ENCODE results near the gene HINFP. TPM values are rescaled to one million over a fixed set of nuclear protein-coding genes. Genes with fewer than 3 reads are reported as not detected.
"Not testable (repeated sequence)": the region's sequence is repeated elsewhere in the genome, so short reads cannot be mapped to it uniquely, and the experiment has no call there.

Gene HINFP
- total RNA-seq, 1 donor from 2014 or later, result 17.3 TPM

- no peak for DNase-seq (ENCODE audit: extremely low read depth, low read depth, low spot score)
Observed at GRCh38 chr11:119155733-119156492, 34.5 kb downstream of the HINFP start.

GRCh38 chr11:119156496-119156895, 35.1 kb downstream of the HINFP start:
- no peak for DNase-seq (ENCODE audit: extremely low read depth, low read depth, low spot score)

- no peak for DNase-seq (ENCODE audit: extremely low read depth, low read depth, low spot score)
Observed at GRCh38 chr11:119157063-119157462, 35.7 kb downstream of the HINFP start.

- DNase-seq (ENCODE audit: extremely low read depth, low read depth, low spot score), result no peak
Observed at GRCh38 chr11:119158467-119158866, 37.1 kb downstream of the HINFP start.

- DNase-seq (ENCODE audit: extremely low read depth, low read depth, low spot score), result no peak
Observed at GRCh38 chr11:119160151-119160550, 38.8 kb downstream of the HINFP start.

- DNase-seq (ENCODE audit: extremely low read depth, low read depth, low spot score), result no peak
Observed at GRCh38 chr11:119161871-119162270, 40.5 kb downstream of the HINFP start.

GRCh38 chr11:119166368-119167076, 45.1 kb downstream of the HINFP start:
- DNase-seq (ENCODE audit: extremely low read depth, low read depth, low spot score), result no peak

- not testable (repeated sequence) for DNase-seq (ENCODE audit: extremely low read depth, low read depth, low spot score)
Observed at GRCh38 chr11:119167077-119167458, 45.7 kb downstream of the HINFP start.

- no peak for DNase-seq (ENCODE audit: extremely low read depth, low read depth, low spot score)
Observed at GRCh38 chr11:119167933-119168332, 46.6 kb downstream of the HINFP start.

- DNase-seq (ENCODE audit: extremely low read depth, low read depth, low spot score), result no peak
Observed at GRCh38 chr11:119168471-119169281, 47.3 kb downstream of the HINFP start, which contains the start of gene NLRX1. TSS of gene NLRX1 (plus strand) at chr11:119168725. CDS start at chr11:119171404, 2,679 bp downstream.

GRCh38 chr11:119169282-119169719, 47.9 kb downstream of the HINFP start:
- DNase-seq (ENCODE audit: extremely low read depth, low read depth, low spot score), result no peak

GRCh38 chr11:119172513-119172912, 51.1 kb downstream of the HINFP start:
- DNase-seq (ENCODE audit: extremely low read depth, low read depth, low spot score), result no peak

GRCh38 chr11:119173453-119173852, 52.1 kb downstream of the HINFP start:
- DNase-seq (ENCODE audit: extremely low read depth, low read depth, low spot score), result no peak

GRCh38 chr11:119175493-119176077, 54.2 kb downstream of the HINFP start:
- DNase-seq (ENCODE audit: extremely low read depth, low read depth, low spot score), result no peak

GRCh38 chr11:119178166-119178680, 56.8 kb downstream of the HINFP start:
- no peak for DNase-seq (ENCODE audit: extremely low read depth, low read depth, low spot score)

GRCh38 chr11:119179342-119179741, 58.0 kb downstream of the HINFP start:
- no peak for DNase-seq (ENCODE audit: extremely low read depth, low read depth, low spot score)

GRCh38 chr11:119179983-119180382, 58.6 kb downstream of the HINFP start:
- DNase-seq (ENCODE audit: extremely low read depth, low read depth, low spot score), result no peak

- DNase-seq (ENCODE audit: extremely low read depth, low read depth, low spot score), result no peak
Observed at GRCh38 chr11:119180729-119181676, 59.6 kb downstream of the HINFP start.

- no peak for DNase-seq (ENCODE audit: extremely low read depth, low read depth, low spot score)
Observed at GRCh38 chr11:119181677-119182412, 60.5 kb downstream of the HINFP start.

All from glomerular endothelial cell (primary cell).